Esophagus muscularis mucosa (tissue), 4 donors: ENCODE results near the gene GRID2. TPM values are rescaled to one million over a fixed set of nuclear protein-coding genes. Genes with fewer than 3 reads are reported as not detected.

Experiments used
- DNase-seq: peaks from one replicate; pipeline ENCODE4 v3.0.0-alpha.2; 2017; ENCODE audit errors: extremely low spot score
- H3K27ac ChIP-seq, 4 donors: fragments of 200-600 bp; sonication (generic); replicated peaks in 1 of 4; 1 replicate in 3 of 4; 2 replicates in 1 of 4; pipeline ENCODE4 v1.5.1; 2016 to 2019; ENCODE audit warnings: mild to moderate bottlenecking in 1 of 4
- H3K27me3 ChIP-seq, 4 donors: fragments of 200-600 bp; sonication (generic); one replicate each; pipeline versions ENCODE4 v1.5.1 to v1.6.0; 2016 to 2019
- H3K36me3 ChIP-seq, 4 donors: fragments of 200-600 bp; sonication (generic); one replicate each; pipeline ENCODE4 v1.5.1; 2016 to 2019
- H3K4me1 ChIP-seq, 4 donors: fragments of 200-600 bp; sonication (generic); one replicate each; pipeline ENCODE4 v1.5.1; 2016 to 2019
- H3K4me3 ChIP-seq, 4 donors: fragments of 200-600 bp; sonication (generic); 1 replicate in 2 of 4; 2 replicates in 2 of 4; pipeline ENCODE4 v1.5.1; 2016 to 2019; ENCODE audit warnings: mild to moderate bottlenecking in 4 of 4, moderate library complexity in 1 of 4
- H3K9me3 ChIP-seq, 4 donors: fragments of 200-600 bp; sonication (generic); 1 replicate in 3 of 4; 2 replicates in 1 of 4; pipeline ENCODE4 v1.5.1; 2016 to 2019
- CTCF ChIP-seq, 3 experiments: fragments of 200-600 bp in 2 of 3; fragments of 450-650 bp in 1 of 3; sonication (generic) in 2 of 3; IDR thresholded peaks; one replicate each; pipeline ENCODE4 v1.5.1; 2017 to 2019; ENCODE audit warnings: antibody characterized with exemption in 3 of 3, mild to moderate bottlenecking in 2 of 3, moderate library complexity in 1 of 3
- EP300 ChIP-seq: sonication (generic); formaldehyde crosslinking; IDR thresholded peaks from one replicate; pipeline ENCODE4 v1.6.1; 2017; ENCODE audit warnings: antibody characterized with exemption
- POLR2A ChIP-seq: fragments of 450-650 bp; IDR thresholded peaks from one replicate; pipeline ENCODE4 v1.6.1; 2017; ENCODE audit warnings: antibody characterized with exemption, moderate library complexity, mild to moderate bottlenecking, low read depth
- POLR2AphosphoS5 ChIP-seq, 2 donors: sonication (generic); formaldehyde crosslinking; IDR thresholded peaks; one replicate each; pipeline ENCODE4 v1.6.1; 2017; ENCODE audit warnings: antibody characterized with exemption in 2 of 2
- WGBS: methylation state at CpG from one replicate; pipeline ENCODE4 v1.1.5; 2018; 5-methylcytosine and 5-hydroxymethylcytosine counted together
- intact Hi-C: fragments of 100-400 bp; cut with DNase I; formaldehyde crosslinking; loops from one replicate; pipeline ENCODE4 v1.15.1; 2023
- total RNA-seq, 4 donors: library from RNA; depleted of rRNA; stranded (reverse); fragments of >200 nt; gene quantifications; one replicate each; pipeline versions ENCODE4 v1.1.0 to v1.2.1, GENCODE V29; 2016

Gene GRID2
- total RNA-seq, 4 donors from 2014 or later = 0.06 to 0.17 TPM; not detected in 2

- Histone ChIP-seq H3K9me3 (no peaks in the 10 kb centered on the region), H3K27me3 (no peaks in the 10 kb centered on the region), H3K4me1 (no peaks in the 10 kb centered on the region), H3K27ac (no peak overlapping the region), H3K4me3 (no peak overlapping the region), H3K36me3 (no peaks in the 10 kb centered on the region)
- DNase-seq = no peak
- TF ChIP-seq CTCF (IDR thresholded peaks at IDR 0.05) = no peak
- no peak for TF ChIP-seq POLR2AphosphoS5 (IDR thresholded peaks at IDR 0.05)
- no peak for TF ChIP-seq EP300
- TF ChIP-seq POLR2A = no peak
- intact Hi-C loops = no loop called here
- 67% methylated on average over 4 of the region's 4 CpGs for WGBS
These were observed 1498.3 kb downstream of the GRID2 start for GRCh38 chr4:93802045-93802444.

GRCh38 chr4:93809773-93810172, 1506.0 kb downstream of the GRID2 start:
- Histone ChIP-seq H3K4me1 (peaks cover 12 to 17% (median 14%) of the 10 kb centered on the region in 4 donors), H3K4me3 (no peak overlapping the region), H3K36me3 (no peaks in the 10 kb centered on the region), H3K27ac (peak overlapping the region in 1 of 4 donors; percentile 45), H3K27me3 (no peaks in the 10 kb centered on the region), H3K9me3 (no peaks in the 10 kb centered on the region)
- 48% methylated on average over 4 of the region's 4 CpGs for whole genome bisulfite sequencing
- TF ChIP-seq POLR2A (no peak), POLR2AphosphoS5 (IDR thresholded peaks at IDR 0.05) (peak in 1 of 2 donors; percentile 34)
- intact Hi-C loops = no loop called here
- DNase-seq = no peak

GRCh38 chr4:93810340-93810992, 1506.7 kb downstream of the GRID2 start:
- no peak for DNase-seq
- Histone ChIP-seq H3K4me1 (peaks cover 12 to 17% (median 14%) of the 10 kb centered on the region in 4 donors), H3K36me3 (no peaks in the 10 kb centered on the region), H3K4me3 (no peak overlapping the region), H3K9me3 (no peaks in the 10 kb centered on the region), H3K27ac (peak overlapping the region in 1 of 4 donors; percentile 45), H3K27me3 (no peaks in the 10 kb centered on the region)
- intact Hi-C loops = no loop called here
- TF ChIP-seq CTCF (IDR thresholded peaks at IDR 0.05) = no peak
- TF ChIP-seq POLR2A = no peak
- TF ChIP-seq EP300 = no peak
- TF ChIP-seq POLR2AphosphoS5 (IDR thresholded peaks at IDR 0.05) = no peak
- 39% methylated on average over 5 of the region's 5 CpGs for WGBS

GRCh38 chr4:93813092-93813491, 1509.3 kb downstream of the GRID2 start:
- intact Hi-C loops = no loop called here
- no peak overlapping the region for H3K27ac ChIP-seq
- no peak for DNase-seq
- peaks cover 12 to 17% (median 14%) of the 10 kb centered on the region in 4 donors for H3K4me1 ChIP-seq
- TF ChIP-seq EP300 (no peak), POLR2A (no peak), POLR2AphosphoS5 (IDR thresholded peaks at IDR 0.05) (no peak), CTCF (IDR thresholded peaks at IDR 0.05) (no peak)
- 85% methylated on average over 2 of the region's 2 CpGs for WGBS
- H3K4me3 ChIP-seq = no peak overlapping the region
- peaks cover 0 to under 1% (median 0%) of the 10 kb centered on the region in 4 donors for H3K27me3 ChIP-seq
- H3K36me3 ChIP-seq = no peaks in the 10 kb centered on the region
- H3K9me3 ChIP-seq = no peaks in the 10 kb centered on the region

- Histone ChIP-seq H3K4me1 (peaks cover 12 to 17% (median 14%) of the 10 kb centered on the region in 4 donors), H3K4me3 (no peak overlapping the region), H3K27ac (no peak overlapping the region), H3K36me3 (no peaks in the 10 kb centered on the region), H3K9me3 (no peaks in the 10 kb centered on the region), H3K27me3 (peaks cover 0 to 5% (median 0%) of the 10 kb centered on the region in 4 donors)
- intact Hi-C loops = no loop called here
- WGBS = 91% methylated on average over 3 of the region's 3 CpGs
- TF ChIP-seq CTCF (IDR thresholded peaks at IDR 0.05) = no peak
- TF ChIP-seq EP300 = no peak
- no peak for TF ChIP-seq POLR2A
- no peak for TF ChIP-seq POLR2AphosphoS5 (IDR thresholded peaks at IDR 0.05)
- DNase-seq = no peak
These were observed 1510.4 kb downstream of the GRID2 start for GRCh38 chr4:93814141-93814540.
